Raji (cell line): ENCODE results near the gene STX19.

Source experiments
- POLR2A ChIP-seq: IDR thresholded peaks from 2 replicates; pipeline ENCODE4 v1.6.1; 2011; ENCODE audit warnings: low read depth, low read length, control low read depth; ENCODE audit not compliant: insufficient read depth

Gene STX19

GRCh38 chr3:94001191-94001590, 27.2 kb downstream of the STX19 start:
- TF ChIP-seq POLR2A: no peak

GRCh38 chr3:93994056-93994455, 34.3 kb downstream of the STX19 start:
- TF ChIP-seq POLR2A: no peak

DNA sequence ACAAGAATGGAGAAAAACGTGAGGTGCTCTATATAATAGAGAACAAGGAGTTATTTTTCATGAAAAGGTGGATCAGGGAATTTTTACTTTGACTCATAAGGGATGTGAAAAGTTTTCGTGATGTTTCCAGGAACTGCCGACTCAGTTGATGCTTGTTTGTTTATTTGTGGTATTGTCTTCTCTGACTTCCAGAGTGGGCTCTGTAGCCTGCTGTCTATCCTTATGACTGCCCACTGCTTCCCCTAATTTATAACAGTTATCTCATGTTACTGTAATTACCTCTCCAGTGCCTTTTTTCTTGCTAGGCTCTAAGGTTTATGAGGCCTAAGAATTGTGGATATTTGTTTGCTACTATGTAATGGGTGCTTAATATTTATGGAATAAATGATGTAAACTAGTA, 36.2 kb downstream of the STX19 start:
- no peak for TF ChIP-seq POLR2A

DNA sequence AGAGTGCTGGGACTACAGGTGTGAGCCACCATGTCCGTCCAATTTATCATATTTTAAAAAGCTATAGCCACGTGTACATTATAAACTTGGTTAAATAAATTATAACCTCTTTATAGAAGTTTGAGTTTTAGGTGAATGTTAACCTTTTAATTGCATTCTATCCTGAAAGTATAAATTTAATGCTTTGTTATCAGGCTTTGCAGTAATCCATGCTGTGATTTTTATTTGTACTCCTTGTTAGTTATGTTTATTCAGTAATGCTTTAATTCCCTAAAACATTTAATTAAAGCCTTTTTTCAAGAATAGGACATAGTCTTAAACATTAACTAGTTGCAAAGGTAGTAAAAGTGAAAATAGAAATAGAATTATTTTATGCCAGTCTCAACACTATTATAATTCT, 36.8 kb downstream of the STX19 start:
- TF ChIP-seq POLR2A: no peak

GRCh38 chr3:93989241-93989640, 39.2 kb downstream of the STX19 start:
- TF ChIP-seq POLR2A: no peak

DNA sequence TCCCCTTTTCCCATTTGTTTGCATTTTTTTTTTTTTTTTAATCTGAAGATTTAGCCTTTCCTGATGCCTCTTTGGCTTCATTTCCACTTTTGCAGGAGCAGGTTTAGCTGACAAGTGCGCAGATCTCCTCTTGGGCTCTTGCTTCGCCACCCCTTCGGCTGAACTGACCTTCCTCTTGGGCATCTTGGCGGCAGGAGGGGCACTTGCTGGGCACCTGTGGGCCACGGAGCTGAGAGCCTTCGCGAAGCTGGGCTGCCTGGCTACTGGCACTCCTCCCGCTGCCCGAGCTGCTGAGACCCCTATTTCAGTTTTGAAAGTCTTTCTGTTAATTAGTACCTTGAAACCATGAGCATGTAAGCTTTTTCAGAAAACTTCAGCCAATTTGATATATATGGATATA, 39.6 kb downstream of the STX19 start:
- TF ChIP-seq POLR2A: no peak

- no peak for TF ChIP-seq POLR2A
Observed at GRCh38 chr3:93988283-93988682, 40.1 kb downstream of the STX19 start.

DNA sequence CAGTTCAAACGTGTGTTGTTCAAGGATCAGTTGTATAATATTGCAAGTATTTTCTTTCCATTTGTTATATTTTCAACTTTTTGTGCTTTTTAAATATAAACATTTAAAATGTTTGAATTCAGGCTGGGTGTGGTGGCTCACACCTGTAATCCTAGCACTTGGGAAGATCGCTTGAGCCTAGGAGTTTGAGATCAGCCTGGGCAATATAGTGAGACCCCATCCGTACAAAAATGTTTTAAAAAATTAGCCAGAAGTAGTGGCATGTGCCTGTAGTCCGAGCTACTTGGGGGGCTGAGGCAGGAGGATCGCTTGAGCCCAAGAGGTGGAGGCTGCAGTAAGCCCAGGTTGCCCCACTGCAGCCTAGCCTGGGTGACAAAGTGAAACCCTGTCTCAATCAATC, 43.8 kb downstream of the STX19 start:
- TF ChIP-seq POLR2A: no peak

GRCh38 chr3:93983408-93983807, 45.0 kb downstream of the STX19 start:
- TF ChIP-seq POLR2A: no peak

DNA sequence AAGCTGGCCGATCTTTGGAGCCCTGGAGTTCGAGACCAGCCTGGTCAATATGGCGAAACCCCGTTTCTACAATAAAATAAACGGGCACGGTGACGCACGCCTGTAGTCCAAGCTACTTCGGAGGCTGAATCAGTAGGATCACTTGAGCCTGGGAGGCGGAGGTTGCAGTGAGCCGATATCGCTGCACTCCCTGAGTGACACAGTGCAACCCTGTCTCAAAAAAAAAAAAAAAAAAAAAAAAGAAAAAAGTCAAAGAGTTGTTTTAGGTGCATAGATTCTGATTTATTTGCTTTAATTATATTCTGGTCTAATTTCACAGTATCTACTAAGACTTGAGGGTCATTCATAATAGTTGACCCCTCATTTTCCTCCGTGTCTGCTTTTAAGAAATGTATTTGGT, 46.7 kb downstream of the STX19 start:
- no peak for TF ChIP-seq POLR2A

DNA sequence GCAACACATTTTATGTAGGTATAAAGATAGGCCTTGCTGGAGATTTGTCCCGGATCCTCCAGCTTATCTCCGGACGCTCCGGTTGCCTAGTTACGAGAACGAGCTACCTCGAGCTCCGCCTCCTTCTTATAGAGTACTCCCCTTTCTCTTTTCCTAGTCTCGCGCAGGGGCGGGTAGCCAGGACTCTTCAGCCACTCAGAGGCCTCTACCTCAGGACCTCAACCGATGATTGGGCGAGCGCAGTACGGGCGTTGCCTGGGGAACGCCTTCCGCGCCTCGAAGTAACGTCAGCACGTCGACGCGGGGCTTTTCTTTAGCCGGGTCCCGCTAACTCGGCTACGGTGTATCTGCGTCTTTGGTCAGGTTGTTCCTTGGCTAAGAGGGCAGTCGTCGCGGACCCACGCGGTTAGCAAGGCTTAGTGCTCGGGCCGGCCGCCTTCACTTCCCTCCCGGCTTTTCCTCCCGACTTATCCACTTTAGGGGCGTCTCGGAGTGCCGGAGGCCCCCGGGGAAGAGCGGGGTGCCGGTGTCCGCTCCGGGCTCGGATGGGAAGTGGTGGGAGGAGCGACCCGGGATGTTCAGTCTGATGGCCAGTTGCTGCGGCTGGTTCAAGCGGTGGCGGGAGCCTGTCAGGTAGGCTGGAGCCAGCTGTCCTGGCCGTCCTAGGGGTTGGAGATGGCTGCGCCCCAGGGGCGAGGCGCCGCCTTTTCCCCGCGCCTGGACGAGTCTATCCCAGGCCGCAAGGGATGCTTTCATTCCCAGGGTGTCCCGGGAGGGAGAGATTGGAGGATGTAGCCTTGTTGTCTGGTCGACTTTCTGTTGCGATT, 48.3 kb downstream of the STX19 start, which contains the start of gene ARL13B:
Gene ARL13B, plus strand, starts transcription at position 306 of the 827 bp plus-strand sequence. Its CDS starts 269 bp downstream, at position 575.
- TF ChIP-seq POLR2A: peak; percentile 82

- TF ChIP-seq POLR2A: no peak
Observed at GRCh38 chr3:93973131-93974126, 55.0 kb downstream of the STX19 start, which contains the start of gene PROS1. Gene PROS1 (minus strand): TSS chr3:93973896. CDS start chr3:93973749, 147 bp downstream.

DNA sequence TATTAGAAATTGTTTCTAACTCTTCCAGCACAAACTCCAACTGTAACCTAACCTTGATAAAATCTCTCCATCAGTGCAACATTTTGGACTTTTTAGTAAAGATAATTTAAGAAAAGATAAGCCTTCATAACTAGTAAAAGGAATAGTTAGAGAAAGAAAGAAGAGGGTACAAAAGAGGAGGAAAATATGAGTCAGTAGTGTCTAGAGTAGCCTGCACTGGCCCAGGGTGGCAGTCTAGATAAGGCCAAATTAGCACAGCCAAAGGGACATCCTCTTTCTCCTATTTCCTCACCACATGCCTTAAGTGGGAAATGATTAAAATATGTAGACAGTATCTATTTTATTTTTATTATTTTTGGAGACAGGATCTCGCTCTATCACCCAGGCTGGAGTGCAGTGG, 58.4 kb downstream of the STX19 start:
- no peak for TF ChIP-seq POLR2A

- no peak for TF ChIP-seq POLR2A
Observed at GRCh38 chr3:93969443-93969842, 59.0 kb downstream of the STX19 start.
